NCI-H1930 (cell line): Measurements from ENCODE around the gene SYTL1.

Experiments used
- DNase-seq, 2 experiments: peaks; one replicate each; lab custom pipeline; 2025; lab: John Stamatoyannopoulos, UW

The SYTL1 gene

GRCh38 chr1:27403065-27403726 lies 61.4 kb downstream of the SYTL1 start:
- DNase-seq: no peak
